HG02759 (cell line): ENCODE data around the gene IL36B.

Experiments used
- ATAC-seq: cut with Tn5 transposase; IDR thresholded peaks from one replicate; pipeline ENCODE4 v1.9.1; 2021; ENCODE audit warnings: mild to moderate bottlenecking, moderate library complexity; ENCODE audit not compliant: unreplicated experiment

Gene IL36B

DNA sequence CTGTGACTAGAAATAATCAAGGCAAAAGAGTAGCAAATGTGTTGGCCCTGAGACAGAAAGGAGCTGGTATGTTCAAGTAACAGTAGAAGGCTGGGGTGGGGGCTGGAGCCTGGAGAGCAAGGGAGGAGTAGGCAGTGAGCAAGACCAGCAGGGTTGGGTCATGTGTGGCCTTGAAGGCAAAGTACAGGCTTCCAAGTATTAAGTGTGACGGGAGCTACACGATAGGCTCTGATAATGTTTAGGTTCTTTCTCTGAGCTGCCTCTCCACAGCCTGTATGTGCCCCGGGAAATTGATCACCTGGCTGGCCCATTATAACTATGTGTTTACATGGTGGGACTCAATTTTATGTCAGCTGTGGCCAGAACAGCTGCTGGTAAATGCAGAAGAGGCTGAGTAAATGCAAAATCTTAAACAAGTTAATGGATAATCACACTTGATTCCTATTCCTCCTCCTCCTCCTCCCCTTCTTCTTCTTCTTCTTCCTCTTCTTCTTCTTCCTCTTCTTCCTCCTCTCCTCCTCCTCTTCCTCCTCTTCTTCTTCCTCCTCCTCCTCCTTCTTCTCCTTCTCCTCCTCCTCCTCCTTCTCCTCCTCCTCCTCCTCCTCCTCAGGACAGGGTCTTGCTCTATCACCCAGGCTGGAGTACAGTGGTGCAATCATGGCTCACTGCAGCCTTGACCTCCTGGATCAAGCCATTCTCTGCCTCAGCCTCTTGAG, 24.4 kb upstream of the IL36B start:
- ATAC-seq: no peak

- no peak for ATAC-seq
These were observed 22.9 kb upstream of the IL36B start for GRCh38 chr2:113075600-113075999.

GRCh38 chr2:113075030-113075429, 22.4 kb upstream of the IL36B start:
- no peak for ATAC-seq

GRCh38 chr2:113073325-113073834, 20.7 kb upstream of the IL36B start:
- ATAC-seq: no peak

DNA sequence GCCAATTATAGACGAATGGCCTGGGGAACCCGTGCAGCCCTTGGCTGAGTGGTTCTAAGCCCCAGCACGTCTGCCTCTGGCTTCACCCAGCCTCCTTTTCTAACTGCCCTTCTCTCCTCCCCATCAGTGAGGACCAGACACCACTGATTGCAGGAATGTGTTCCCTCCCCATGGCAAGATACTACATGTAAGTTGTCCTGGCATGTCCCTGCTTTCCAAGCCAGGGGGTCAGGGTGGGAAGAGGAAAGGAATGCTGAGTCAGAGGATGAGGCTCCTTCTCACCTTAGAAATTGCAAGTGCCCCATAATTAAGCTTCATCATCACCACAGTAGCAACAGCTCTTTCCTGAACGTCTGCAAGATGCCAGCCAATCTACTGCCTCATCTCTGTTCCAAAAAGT, 19.9 kb upstream of the IL36B start:
- ATAC-seq: no peak

DNA sequence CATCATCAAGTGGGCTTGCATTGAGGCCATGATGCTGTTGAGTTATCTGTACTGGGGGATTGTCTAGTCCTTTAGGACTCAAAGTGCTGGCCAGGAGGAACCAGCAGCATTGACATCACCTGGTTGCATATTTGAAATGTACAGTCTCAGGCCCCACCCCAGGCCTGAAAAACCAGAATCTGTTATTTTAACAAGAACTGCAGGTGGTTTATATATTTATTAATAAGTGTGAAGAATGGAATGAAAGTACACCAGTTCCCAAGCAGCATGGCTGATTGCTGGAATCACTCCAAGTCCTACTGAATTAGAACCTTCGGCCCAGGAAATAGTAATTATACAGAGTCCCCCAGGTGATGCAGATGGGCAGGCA, 17.9 kb upstream of the IL36B start:
- ATAC-seq: no peak

DNA sequence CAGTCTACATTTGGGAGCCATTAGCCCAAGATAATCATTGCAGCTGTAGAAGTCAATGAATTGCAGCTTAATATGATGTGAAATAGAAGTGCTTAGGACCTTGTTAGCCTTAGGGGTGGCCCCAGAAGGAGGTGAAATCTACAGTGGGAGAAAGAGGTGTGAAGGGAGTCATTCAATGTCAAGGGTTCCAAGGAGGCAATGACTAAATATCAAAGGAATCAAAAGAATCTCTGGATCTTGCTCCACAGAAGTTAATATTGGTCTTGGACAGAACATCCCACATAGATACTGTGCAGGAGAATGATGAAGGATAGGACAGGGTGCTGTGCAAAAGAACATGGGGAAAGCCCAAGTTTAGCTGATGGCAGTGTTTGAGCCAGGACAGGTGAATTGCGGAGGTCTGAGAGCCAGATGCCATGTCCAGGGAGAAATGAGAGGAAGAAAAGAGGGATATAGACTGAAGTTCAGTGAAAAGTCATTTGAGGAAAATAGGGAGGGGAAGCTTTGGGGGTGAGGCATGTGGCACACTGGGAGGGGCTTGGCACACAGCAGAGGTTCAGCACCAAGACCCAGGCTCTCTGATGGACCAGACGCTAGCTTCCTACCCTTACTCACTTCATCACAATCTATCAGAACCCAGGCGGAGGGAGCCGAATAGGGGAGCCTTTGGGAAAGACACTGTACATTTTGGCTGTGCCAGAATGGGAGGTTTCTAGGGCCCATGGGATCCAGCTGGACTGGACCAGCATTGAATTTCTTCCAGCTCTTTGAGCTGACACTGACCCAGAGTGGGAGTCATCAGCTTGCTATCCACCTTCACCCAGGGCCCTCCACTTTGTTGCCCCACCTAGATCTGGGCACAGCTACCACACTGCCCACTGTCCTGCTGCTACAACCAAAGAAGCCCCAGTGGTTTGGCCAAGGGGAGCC, 17.3 kb upstream of the IL36B start:
- ATAC-seq: no peak

GRCh38 chr2:113068706-113069485, 16.2 kb upstream of the IL36B start:
- ATAC-seq: no peak

DNA sequence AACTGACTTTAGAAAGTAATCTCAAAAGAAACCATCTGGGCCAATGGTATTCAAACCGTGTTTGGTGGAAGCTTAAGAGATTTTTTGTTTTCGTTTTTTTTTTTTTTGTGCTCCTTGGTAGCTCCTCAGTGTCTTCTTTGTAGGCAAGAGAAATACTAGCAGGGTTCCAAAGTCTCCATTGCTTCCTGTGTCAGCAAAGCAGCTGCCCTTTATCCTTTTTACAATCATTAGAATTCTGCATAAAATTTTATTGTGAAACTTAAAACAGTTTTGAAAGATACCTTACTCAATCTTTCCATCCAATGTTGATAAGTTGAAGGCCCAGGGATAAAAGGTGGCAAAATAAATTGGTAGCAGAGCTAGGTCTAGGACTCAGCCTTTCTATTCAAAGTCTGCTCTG, 15.6 kb upstream of the IL36B start:
- ATAC-seq: no peak

DNA sequence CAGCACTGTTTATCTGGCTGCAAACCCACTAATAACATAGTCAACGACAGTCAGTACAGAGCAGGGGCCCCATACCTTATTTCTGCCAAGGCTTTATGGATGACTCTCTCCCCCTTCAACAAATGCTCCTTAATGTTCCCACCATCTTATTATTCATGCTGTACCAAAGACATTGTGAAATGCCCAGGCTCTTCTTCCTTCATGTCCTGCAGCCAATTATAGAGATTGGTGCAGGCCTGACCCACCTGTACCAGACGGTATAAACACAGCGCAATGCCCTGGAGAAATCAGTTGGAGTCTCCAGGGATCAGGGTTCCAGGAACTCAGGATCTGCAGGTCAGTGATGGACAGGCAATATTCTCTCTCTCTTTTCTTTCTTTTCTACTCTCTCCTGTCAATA, 15.0 kb upstream of the IL36B start, which contains the start of gene IL1F10:
IL1F10 (plus strand) TSS at position 290 of the 400 bp plus-strand sequence. CDS start 4,769 bp downstream, outside the sequence.
- ATAC-seq: no peak

GRCh38 chr2:113064898-113065297, 12.2 kb upstream of the IL36B start:
- ATAC-seq: no peak

DNA sequence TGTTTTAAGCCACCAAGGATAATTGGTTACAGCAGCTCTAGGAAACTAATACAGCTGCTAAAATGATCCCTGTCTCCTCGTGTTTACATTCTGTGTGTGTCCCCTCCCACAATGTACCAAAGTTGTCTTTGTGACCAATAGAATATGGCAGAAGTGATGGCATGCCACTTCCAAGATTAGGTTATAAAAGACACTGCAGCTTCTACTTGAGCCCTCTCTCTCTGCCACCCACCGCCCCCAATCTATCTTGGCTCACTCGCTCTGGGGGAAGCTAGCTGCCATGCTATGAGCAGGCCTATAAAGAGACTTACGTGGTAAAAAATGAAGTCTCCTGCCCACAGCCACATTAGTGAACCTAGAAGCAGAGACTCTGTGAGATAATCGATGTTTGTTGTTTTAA, 11.6 kb upstream of the IL36B start:
- ATAC-seq: no peak

DNA sequence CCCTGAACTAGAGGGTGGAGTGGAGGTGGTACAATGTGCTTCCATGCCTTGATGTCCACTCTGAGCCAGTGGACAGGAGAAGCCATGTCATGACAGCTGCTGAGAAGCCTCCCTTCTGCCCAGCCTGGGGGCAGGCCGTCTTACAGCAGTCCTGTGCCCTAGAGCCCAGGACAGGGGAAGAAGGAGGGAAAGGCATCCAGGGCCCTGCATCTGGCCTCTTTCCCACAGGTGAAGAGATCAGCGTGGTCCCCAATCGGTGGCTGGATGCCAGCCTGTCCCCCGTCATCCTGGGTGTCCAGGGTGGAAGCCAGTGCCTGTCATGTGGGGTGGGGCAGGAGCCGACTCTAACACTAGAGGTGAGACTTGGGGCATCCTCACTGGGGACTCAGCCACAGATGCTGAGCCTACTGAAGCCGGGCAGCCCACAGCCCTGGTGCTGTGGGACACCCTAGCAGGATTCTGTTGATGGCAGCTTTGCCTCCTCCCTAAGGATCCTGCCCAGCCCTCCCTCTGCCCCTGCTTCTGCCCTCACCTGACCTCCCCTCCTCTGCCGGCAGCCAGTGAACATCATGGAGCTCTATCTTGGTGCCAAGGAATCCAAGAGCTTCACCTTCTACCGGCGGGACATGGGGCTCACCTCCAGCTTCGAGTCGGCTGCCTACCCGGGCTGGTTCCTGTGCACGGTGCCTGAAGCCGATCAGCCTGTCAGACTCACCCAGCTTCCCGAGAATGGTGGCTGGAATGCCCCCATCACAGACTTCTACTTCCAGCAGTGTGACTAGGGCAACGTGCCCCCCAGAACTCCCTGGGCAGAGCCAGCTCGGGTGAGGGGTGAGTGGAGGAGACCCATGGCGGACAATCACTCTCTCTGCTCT, 9.5 kb upstream of the IL36B start:
- ATAC-seq: no peak

GRCh38 chr2:113061241-113061640, 8.6 kb upstream of the IL36B start:
- no peak for ATAC-seq

DNA sequence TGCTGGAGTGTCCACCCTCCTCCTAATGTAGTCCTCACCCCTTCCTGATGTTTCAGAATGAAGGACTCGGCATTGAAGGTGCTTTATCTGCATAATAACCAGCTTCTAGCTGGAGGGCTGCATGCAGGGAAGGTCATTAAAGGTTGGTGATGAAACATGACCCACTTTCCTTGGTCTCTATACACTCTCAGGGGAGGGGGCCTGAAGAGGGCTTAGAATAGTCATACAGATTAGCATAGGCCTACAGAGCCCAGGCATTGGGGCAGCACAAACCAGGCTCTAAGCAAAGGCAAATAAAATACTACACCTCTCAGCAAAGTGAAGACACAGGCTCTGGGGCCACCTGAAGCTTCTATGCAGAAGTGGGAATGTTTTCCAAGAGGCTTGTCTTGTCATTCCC, 8.1 kb upstream of the IL36B start:
- no peak for ATAC-seq

DNA sequence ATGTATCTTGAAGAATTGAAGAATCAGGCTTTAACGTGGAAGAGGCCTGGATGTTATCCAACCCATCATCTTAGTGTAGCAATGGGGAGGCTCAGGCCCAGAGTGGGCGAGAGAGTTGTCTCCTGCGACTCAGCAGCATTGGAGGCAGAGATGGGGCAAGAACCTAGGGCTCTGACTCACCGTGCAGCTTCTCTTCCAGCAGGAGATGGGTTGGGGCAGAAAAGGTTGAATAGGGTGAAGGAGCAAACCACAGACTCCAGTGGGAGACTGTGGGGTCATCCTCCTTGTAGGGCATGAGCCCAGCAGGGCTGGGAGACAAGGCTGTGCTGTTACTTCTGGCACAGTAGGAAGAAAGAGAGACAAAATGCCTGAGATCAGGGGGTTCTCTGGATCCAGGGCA, 7.7 kb upstream of the IL36B start:
- no peak for ATAC-seq

GRCh38 chr2:113058998-113059960, 6.6 kb upstream of the IL36B start, which contains the start of gene IL36RN:
Gene IL36RN (plus strand): TSS chr2:113059198. CDS start chr2:113059439, 241 bp downstream.
- ATAC-seq: no peak

DNA sequence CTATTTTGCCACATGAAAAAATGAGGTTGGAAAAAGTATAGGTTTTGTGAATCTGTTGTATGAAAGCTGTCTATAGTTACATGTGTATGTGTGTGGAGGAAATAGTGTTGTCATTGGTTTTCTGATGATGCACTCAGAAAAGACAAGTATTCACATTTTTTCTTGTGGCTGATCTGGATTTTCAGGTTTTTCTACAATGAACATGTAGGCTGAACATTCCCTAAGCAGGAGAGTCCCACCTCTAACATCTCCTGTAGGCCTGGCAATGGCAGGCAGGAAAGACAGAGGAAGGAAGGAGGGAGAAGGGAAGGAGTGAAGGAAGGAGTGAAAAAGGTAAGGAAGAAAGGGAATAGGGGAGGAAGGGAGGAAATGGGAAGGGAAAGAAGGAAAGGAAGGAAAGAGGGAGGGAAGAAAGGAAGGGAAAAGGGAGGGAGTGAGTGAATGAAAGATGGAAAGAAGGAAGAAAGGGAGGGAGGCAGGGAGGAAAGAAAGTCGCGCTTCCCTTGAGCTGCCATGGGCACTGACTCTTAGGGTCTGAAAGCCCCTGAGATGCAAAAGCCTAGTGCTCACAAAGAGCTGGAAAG, 5.8 kb upstream of the IL36B start:
- ATAC-seq: no peak

DNA sequence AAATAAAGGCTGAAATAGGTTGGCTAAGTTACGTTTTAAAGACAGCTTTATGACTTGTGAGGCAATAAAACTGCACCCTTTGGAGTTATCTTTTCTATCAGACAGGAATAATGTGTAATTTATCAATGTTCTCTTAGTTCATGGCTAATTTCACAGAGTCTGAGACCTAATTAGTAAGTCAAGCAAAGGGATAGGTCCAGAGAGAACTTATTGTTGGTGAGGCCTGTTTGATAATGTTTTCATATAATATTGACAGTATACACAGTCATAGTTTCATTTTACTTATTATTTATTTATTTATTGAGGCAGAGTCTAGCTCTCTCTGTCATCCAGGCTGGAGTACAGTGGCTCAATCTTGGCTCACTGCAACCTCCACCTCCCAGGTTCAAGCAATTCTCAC, 4.5 kb upstream of the IL36B start:
- ATAC-seq: no peak
